Right hindlimb (tissue), 1 donor: ENCODE data around the gene CBFA2T3.
"Not testable (repeated sequence)": the region's sequence is repeated elsewhere in the genome, so short reads cannot be mapped to it uniquely, and the experiment has no call there.

Experiments
- DNase-seq: peaks from one replicate; pipeline ENCODE4 v3.0.0-alpha.2; 2018

The CBFA2T3 gene

GRCh38 chr16:89012622-89012995, 35.6 kb upstream of the CBFA2T3 start:
- no peak for DNase-seq

- DNase-seq: no peak
These were observed 35.1 kb upstream of the CBFA2T3 start for GRCh38 chr16:89011909-89012621.

GRCh38 chr16:89010210-89010925, 33.4 kb upstream of the CBFA2T3 start:
- DNase-seq: no peak

GRCh38 chr16:89009343-89010209, 32.6 kb upstream of the CBFA2T3 start:
- no peak for DNase-seq

- DNase-seq: not testable (repeated sequence)
These were observed 31.8 kb upstream of the CBFA2T3 start for GRCh38 chr16:89008796-89009195.

- DNase-seq: no peak
These were observed 30.6 kb upstream of the CBFA2T3 start for GRCh38 chr16:89007371-89008249.

- DNase-seq: no peak
These were observed 29.2 kb upstream of the CBFA2T3 start for GRCh38 chr16:89006036-89006752.

GRCh38 chr16:89005201-89006035, 28.4 kb upstream of the CBFA2T3 start:
- DNase-seq: no peak

GRCh38 chr16:89004209-89004831, 27.3 kb upstream of the CBFA2T3 start:
- no peak for DNase-seq

GRCh38 chr16:89003831-89004208, 26.8 kb upstream of the CBFA2T3 start:
- no peak for DNase-seq

- no peak for DNase-seq
These were observed 26.1 kb upstream of the CBFA2T3 start for GRCh38 chr16:89002851-89003830.

- DNase-seq: not testable (repeated sequence)
These were observed 25.1 kb upstream of the CBFA2T3 start for GRCh38 chr16:89002081-89002480.

GRCh38 chr16:89001117-89002027, 24.4 kb upstream of the CBFA2T3 start:
- no peak for DNase-seq

GRCh38 chr16:89000207-89000959, 23.4 kb upstream of the CBFA2T3 start:
- no peak for DNase-seq

GRCh38 chr16:88999457-89000206, 22.6 kb upstream of the CBFA2T3 start:
- no peak for DNase-seq

GRCh38 chr16:88995746-88996535, 18.9 kb upstream of the CBFA2T3 start:
- no peak for DNase-seq
